Measurements from ENCODE around the gene NOP16. TPM values are rescaled to one million over a fixed set of nuclear protein-coding genes. Genes with fewer than 3 reads are reported as not detected.
"Not testable (repeated sequence)": the region's sequence is repeated elsewhere in the genome, so short reads cannot be mapped to it uniquely, and the experiment has no call there.

The NOP16 gene
- total RNA-seq, 4 donors from 2014 or later = 7.5 to 8.4 (median 8.2) TPM

DNA sequence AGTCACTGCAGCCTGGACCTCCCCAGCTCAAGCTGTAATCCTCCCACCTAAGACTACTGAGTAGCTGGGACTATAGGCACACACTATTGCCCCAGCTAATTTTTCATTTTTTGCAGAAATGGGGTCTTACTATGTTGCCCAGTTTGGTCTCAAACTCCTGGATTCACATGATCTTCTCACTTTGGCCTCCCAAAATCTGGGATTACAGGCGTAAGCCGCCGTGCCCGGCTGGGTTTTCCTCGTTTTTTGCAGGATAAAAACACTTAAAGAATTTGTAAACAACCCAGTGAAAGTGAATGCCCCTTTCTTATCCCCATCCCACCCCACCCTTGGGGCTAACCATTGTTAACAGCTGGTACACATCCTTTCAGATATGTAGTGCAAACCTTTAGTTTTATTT is 20.2 kb upstream of the NOP16 start:
- H3K36me3 ChIP-seq = peaks cover 0 to 44% (median 0%) of the 10 kb centered on the region in 3 donors
- H3K4me1 ChIP-seq = peaks cover 0 to 47% (median 2%) of the 10 kb centered on the region in 4 donors
- H3K4me3 ChIP-seq = no peak overlapping the region
- no peak for DNase-seq
- TF ChIP-seq, protein P1, sequence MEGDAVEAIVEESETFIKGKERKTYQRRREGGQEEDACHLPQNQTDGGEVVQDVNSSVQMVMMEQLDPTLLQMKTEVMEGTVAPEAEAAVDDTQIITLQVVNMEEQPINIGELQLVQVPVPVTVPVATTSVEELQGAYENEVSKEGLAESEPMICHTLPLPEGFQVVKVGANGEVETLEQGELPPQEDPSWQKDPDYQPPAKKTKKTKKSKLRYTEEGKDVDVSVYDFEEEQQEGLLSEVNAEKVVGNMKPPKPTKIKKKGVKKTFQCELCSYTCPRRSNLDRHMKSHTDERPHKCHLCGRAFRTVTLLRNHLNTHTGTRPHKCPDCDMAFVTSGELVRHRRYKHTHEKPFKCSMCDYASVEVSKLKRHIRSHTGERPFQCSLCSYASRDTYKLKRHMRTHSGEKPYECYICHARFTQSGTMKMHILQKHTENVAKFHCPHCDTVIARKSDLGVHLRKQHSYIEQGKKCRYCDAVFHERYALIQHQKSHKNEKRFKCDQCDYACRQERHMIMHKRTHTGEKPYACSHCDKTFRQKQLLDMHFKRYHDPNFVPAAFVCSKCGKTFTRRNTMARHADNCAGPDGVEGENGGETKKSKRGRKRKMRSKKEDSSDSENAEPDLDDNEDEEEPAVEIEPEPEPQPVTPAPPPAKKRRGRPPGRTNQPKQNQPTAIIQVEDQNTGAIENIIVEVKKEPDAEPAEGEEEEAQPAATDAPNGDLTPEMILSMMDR (IDR thresholded peaks at IDR 0.05) = no peak
- TF ChIP-seq POLR2A (IDR thresholded peaks at IDR 0.05) = no peak
- H3K9me3 ChIP-seq = no peaks in the 10 kb centered on the region
- H3K27me3 ChIP-seq = no peaks in the 10 kb centered on the region
- H3K27ac ChIP-seq = no peak overlapping the region

DNA sequence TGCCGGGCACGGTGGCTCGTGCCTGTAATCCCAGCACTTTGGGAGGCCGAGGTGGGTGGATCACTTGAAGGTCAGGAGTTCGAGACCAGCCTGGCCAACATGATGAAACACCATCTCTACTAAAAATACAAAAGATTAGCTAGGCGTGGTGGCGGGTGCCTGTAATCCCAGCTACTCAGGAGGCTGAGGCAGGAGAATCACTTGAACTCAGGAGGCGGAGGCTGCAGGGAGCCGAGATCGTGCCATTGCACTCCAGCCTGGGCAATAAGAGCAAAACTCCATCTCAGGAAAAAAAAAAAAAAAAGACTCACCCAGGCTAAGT is 19.8 kb upstream of the NOP16 start:
- H3K27me3 ChIP-seq, DNase-seq, H3K9me3 ChIP-seq, H3K4me3 ChIP-seq, H3K27ac ChIP-seq: not testable (repeated sequence)
- Histone ChIP-seq H3K4me1 (peaks cover 0 to 47% (median 2%) of the 10 kb centered on the region in 4 donors), H3K36me3 (peaks cover 0 to 44% (median 0%) of the 10 kb centered on the region in 3 donors)

DNA sequence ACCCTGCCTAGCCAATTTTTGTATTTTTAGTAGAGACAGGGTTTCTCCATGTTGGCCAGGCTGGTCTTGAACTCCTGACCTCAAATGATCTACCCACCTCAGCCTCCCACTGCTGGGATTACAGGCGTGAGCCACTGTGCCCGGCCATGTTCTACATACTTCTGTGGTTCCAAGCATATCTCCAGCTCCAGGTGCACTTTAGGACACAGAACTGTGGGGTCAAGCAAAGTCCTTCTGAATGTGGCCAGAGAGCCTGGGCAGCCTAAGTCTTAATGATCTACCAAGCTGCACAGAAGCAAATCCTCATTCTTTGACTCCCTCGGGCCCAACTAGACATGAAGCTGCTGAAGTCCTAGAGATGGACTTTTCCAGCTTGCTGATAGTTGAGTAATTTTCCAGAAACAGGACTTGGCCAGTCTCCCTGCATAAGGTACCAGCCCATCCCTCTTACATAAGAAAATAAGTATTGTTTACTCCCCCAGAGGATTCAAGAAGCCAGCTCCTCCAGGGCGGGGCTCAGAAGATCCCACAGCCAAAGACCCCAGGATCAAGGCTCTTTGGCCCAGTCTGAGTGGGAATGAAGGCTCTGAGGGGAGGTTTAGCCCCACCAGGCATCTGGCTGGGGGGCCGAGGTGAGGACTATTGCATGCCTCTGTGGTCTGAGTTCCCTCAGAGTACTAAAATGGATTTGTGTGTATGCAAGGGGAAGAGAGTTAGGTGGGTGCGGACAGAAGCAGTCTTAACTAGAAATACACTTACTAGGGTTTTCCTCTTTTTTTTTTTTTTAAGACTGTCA is 19.3 kb upstream of the NOP16 start:
- Histone ChIP-seq H3K9me3 (no peaks in the 10 kb centered on the region), H3K4me3 (no peak overlapping the region), H3K4me1 (peaks cover 0 to 47% (median 2%) of the 10 kb centered on the region in 4 donors), H3K36me3 (peaks cover 0 to 44% (median 0%) of the 10 kb centered on the region in 3 donors), H3K27ac (peak overlapping the region in 1 of 4 donors; percentile 77), H3K27me3 (no peaks in the 10 kb centered on the region)
- TF ChIP-seq, protein P1 (IDR thresholded peaks at IDR 0.05) = no peak
- TF ChIP-seq POLR2A (IDR thresholded peaks at IDR 0.05) = no peak
- peak in 2 of 3 donors; percentile 32 to 34 for DNase-seq

DNA sequence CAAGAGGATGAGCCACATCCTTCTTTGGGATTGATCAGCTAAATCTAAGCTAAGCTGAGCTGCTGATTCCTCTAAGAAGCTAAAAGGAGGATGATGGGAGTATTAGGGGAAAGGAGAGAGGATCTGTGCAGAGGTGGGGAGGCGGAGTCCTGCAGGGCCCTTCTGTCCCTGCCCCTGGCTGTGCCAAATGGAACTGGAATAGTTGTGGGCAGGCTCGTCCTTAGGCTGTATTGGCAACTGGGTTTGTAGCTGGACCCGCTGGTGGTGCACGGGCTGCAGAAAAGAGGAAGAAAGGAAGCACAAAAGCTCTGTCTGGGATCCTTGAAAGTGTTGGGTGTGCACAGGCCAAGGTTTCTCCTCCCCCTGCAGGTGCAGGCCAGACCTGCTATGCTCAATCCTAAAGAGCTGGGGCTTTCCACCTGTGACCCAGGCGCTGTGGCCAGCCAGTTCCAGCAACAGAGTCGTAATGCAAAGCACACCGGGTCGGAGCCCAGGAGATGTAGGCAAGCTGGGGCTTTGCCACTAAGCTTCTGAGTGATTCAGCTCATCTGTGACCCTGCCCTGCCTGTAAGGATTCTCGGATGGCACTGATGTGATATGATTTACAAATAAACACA is 18.1 kb upstream of the NOP16 start:
- no peaks in the 10 kb centered on the region for H3K9me3 ChIP-seq
- TF ChIP-seq, protein P1 (IDR thresholded peaks at IDR 0.05) = peak in 1 of 6 experiments; percentile 10
- no peak for TF ChIP-seq POLR2A (IDR thresholded peaks at IDR 0.05)
- H3K27me3 ChIP-seq = no peaks in the 10 kb centered on the region
- no peak overlapping the region for H3K4me3 ChIP-seq
- DNase-seq = peak in 1 of 3 donors; percentile 53
- peaks cover 0 to 50% (median 5%) of the 10 kb centered on the region in 4 donors for H3K4me1 ChIP-seq
- H3K27ac ChIP-seq = peak overlapping the region in 3 of 4 donors; percentile 1 to 93 (median 77)
- H3K36me3 ChIP-seq = peaks cover 0 to 44% (median 0%) of the 10 kb centered on the region in 3 donors

DNA sequence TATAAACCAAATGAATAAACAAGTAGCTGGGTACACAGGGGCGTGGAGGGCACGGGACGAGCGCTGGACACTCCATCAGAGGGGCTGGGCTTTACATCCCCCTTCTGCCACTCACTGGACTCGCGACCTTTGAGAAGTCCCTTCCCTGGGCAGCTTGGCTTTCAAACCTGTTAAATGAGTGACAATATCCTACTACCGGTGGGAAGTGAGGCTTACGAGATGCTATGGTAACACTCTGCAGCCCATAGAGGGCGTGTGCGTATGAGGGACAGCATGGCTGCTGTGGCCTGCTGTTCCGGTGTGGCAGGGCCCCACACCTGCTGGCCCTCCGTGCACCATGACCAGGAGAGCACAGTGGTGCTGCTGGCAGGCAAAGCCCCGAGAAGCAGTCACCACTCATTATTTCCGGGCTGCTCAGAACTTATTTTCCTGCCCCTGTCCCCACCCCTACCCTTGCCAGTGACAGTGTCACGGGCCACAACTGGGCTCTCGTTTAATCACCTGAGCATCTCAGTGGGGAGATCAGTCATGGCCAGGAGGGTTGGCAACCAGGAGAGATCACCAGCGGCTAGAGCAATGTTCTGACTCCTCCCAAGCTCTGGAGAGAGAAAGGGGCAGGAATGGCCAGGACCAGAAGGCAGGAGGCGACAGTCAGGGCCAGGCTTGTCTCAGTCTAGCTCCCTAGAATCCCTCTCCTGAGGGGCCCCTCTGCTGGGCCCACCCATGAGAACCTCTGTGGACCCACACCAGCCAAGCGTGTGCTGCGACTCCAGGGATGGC is 17.4 kb upstream of the NOP16 start:
- peak overlapping the region in 3 of 4 donors; percentile 77 to 93 (median 85) for H3K27ac ChIP-seq
- peaks cover 0 to 51% (median 6%) of the 10 kb centered on the region in 4 donors for H3K4me1 ChIP-seq

More for the DNA sequence above, 17.4 kb upstream of the NOP16 start:
- no peak for TF ChIP-seq POLR2A (IDR thresholded peaks at IDR 0.05)
- TF ChIP-seq, protein P1 (IDR thresholded peaks at IDR 0.05) = peak in 3 of 6 experiments; percentile 45 to 51 (median 51)
- peak in 1 of 3 donors; percentile 65 for DNase-seq
- Histone ChIP-seq H3K9me3 (no peaks in the 10 kb centered on the region), H3K36me3 (peaks cover 0 to 44% (median 0%) of the 10 kb centered on the region in 3 donors), H3K27me3 (no peaks in the 10 kb centered on the region), H3K4me3 (no peak overlapping the region)

Data from Peyer's patch (tissue), 4 donors.